Measurements from ENCODE around the gene CACNG4.

Gene CACNG4

GRCh38 chr17:67013891-67014290, 49.4 kb downstream of the CACNG4 start:
- Histone ChIP-seq H3K27me3 (ENCODE audit: control insufficient read depth, insufficient read depth, low read length) (no peaks in the 10 kb centered on the region), H3K36me3 (ENCODE audit: control insufficient read depth, insufficient read depth, low read length) (no peaks in the 10 kb centered on the region), H3K4me1 (no peaks in the 10 kb centered on the region), H3K4me3 (ENCODE audit: low read depth, low read length) (no peak overlapping the region), H3K4me2 (ENCODE audit: low read length) (no peak overlapping the region), H3K27ac (no peak overlapping the region), H2AFZ (no peak overlapping the region), H3K9me3 (ENCODE audit: control insufficient read depth, low read length) (no peaks in the 10 kb centered on the region), H3K79me2 (no peaks in the 10 kb centered on the region), H3K9ac (no peak overlapping the region)
- no peak for TF ChIP-seq CTCF (IDR thresholded peaks at IDR 0.05)

DNA sequence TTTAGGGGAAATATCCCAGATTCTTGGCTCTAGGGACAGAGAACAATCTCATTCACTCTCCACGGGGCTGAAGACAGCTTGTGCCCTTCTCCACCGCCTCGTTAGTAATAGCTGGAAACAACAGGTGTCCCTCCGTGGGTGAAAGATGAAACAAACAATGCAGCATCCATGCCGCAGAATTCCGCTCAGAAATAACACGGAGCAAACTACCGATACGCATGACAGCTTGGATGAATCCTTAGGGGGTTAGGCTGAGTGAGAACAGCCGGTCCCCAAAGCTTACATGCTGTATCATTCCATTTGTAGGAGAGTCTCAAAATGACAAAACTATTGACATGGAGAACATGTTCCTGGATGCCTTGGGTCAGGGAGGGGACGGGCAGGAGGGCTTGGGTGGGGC, 50.5 kb downstream of the CACNG4 start:
- Histone ChIP-seq H3K4me3 (ENCODE audit: low read depth, low read length) (no peak overlapping the region), H3K27me3 (ENCODE audit: control insufficient read depth, insufficient read depth, low read length) (no peaks in the 10 kb centered on the region), H2AFZ (no peak overlapping the region), H3K79me2 (no peaks in the 10 kb centered on the region), H3K36me3 (ENCODE audit: control insufficient read depth, insufficient read depth, low read length) (no peaks in the 10 kb centered on the region), H3K4me1 (no peaks in the 10 kb centered on the region), H3K27ac (no peak overlapping the region), H3K9ac (no peak overlapping the region), H3K4me2 (ENCODE audit: low read length) (no peak overlapping the region), H3K9me3 (ENCODE audit: control insufficient read depth, low read length) (no peaks in the 10 kb centered on the region)
- no peak for TF ChIP-seq CTCF (IDR thresholded peaks at IDR 0.05)

DNA sequence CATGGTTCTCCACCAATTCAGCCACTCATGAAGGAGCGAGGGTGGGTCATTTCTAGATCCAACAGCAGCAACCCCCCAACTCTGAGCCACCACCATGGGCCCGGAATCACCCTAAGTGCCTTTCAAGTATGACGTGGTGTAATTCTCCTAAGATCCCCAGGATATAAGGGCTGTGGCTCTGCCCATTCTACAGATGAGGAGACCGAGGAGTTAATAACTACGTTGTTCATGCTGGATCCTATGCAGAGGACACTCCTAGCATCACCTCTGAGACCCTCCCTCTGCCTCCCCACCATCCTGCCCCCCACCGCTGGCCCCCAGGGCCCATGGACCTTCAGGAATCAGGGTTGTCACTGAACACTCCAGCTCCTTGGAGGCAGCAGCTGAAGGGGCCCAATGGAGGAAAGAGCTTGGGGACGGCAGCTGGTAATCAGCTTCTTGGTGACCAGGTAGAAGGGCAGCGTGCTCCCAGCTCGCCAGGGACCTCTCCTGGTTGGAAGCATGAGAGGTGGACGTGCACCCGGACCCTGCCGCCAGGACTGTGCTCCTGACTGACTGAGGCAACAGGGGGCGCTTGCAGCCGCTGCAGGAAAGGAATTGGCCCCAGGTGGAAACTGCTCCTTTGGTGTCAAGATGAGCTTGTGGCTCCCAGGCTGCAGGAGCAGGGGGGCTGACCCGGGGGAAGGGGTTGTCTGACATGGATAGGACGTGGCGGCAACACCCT, 51.7 kb downstream of the CACNG4 start:
- Histone ChIP-seq H3K4me2 (ENCODE audit: low read length) (no peak overlapping the region), H3K79me2 (no peaks in the 10 kb centered on the region), H3K9ac (no peak overlapping the region), H3K36me3 (ENCODE audit: control insufficient read depth, insufficient read depth, low read length) (no peaks in the 10 kb centered on the region), H3K27me3 (ENCODE audit: control insufficient read depth, insufficient read depth, low read length) (no peaks in the 10 kb centered on the region), H3K4me3 (ENCODE audit: low read depth, low read length) (no peak overlapping the region), H3K27ac (no peak overlapping the region), H2AFZ (no peak overlapping the region), H3K4me1 (no peaks in the 10 kb centered on the region), H3K9me3 (ENCODE audit: control insufficient read depth, low read length) (no peaks in the 10 kb centered on the region)
- TF ChIP-seq CTCF (IDR thresholded peaks at IDR 0.05) = no peak

DNA sequence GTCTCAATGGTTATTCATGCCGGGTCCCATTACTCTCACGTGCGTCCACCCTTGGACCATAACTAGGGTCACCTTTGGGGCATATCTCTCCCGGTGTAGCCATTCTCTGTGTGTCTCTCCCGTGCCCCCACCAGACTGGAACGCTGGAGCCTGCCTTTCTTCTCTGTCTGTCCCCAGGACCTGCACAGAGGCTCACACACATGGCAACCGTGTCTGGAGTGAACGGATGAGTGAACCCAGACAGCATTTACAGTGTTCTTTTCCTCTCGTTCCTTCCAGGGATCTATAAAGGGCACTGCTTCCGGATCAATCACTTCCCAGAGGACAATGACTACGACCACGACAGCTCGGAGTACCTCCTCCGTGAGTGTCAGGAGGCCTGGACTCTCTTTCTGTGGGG, 53.4 kb downstream of the CACNG4 start:
- H3K4me1 ChIP-seq = no peaks in the 10 kb centered on the region
- no peaks in the 10 kb centered on the region for H3K79me2 ChIP-seq
- H2AFZ ChIP-seq = no peak overlapping the region
- no peak for TF ChIP-seq CTCF (IDR thresholded peaks at IDR 0.05)
- no peaks in the 10 kb centered on the region for H3K27me3 ChIP-seq (ENCODE audit: control insufficient read depth, insufficient read depth, low read length)
- H3K36me3 ChIP-seq (ENCODE audit: control insufficient read depth, insufficient read depth, low read length) = no peaks in the 10 kb centered on the region
- H3K27ac ChIP-seq = no peak overlapping the region
- H3K4me2 ChIP-seq (ENCODE audit: low read length) = no peak overlapping the region
- no peak overlapping the region for H3K4me3 ChIP-seq (ENCODE audit: low read depth, low read length)
- H3K9me3 ChIP-seq (ENCODE audit: control insufficient read depth, low read length) = no peaks in the 10 kb centered on the region
- no peak overlapping the region for H3K9ac ChIP-seq

Measured in parathyroid adenoma (tissue), 2 donors.